ENCODE results near the gene EHMT1. TPM values are rescaled to one million over a fixed set of nuclear protein-coding genes. Genes with fewer than 3 reads are reported as not detected.

The EHMT1 gene
- 112 and 121 TPM in 2 replicates for total RNA-seq (2021)
- long read RNA-seq, full-length matches to known transcripts = 22 of 176 reads
- long read RNA-seq, partial matches to known transcripts = 78 of 176 reads
- long read RNA-seq, other reads (novel, unspliced or antisense) = 76 of 176 reads

DNA sequence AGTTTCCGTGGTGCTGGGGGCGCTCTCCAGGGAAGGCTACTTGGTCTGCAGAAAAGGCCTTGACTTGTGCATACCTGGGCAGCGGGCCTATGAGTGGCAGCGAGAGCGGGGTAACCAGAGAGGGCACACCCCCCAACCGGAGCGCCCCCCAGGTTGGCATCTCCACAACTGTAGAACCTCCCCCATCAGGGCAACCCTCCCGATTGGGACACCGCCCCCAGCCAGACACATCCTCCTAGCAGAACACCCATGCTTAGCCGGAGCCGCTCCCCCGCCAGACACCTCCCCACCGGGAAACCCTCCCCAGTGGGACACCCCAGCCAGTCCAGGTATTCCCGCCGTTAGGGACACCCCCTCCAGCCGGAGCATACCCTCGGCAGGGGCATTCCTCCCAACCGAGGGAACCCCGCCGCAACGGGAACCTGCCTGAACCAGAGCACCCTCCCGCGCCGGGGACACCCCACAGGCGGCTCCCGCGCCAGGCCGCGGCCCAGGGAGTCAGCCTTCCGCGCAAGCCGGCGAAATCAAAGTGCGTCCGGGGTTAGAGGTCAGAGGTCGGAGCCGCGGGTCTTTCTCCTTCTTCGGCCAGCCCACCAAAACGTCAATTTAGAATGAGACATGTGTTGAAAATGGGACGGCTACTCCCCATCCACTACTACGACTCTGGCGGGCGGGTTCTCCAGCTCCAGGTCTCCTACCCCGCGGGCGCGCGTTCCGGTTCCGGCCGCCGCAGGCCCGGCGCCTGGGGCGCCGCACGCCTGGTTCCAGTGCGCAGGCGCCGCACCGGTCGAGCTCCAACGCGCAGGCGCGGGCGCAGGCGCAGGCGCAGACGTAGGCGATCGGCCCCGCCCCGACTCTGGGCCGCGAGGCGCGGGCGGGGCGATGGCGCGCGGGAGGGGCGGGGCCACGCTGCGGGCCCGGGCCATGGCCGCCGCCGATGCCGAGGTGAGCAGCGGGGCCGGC, at the start of gene EHMT1:
Gene EHMT1, plus strand, starts transcription at position 901 of the 963 bp plus-strand sequence. Its CDS starts 24 bp downstream, at position 925.
- Histone ChIP-seq H3K27me3 (ENCODE audit: insufficient read depth, low read length) (no peaks in the 10 kb centered on the region), H3K14ac (ENCODE audit: insufficient read depth, low read length) (peak within 1 kb of the TSS; percentile 55), H3K23me2 (ENCODE audit: insufficient read length, low read depth, low read length, poor library complexity, severe bottlenecking) (peaks cover 5% of the 10 kb centered on the region), H2AK5ac (ENCODE audit: insufficient read length, low read length) (no peak within 1 kb of the TSS), H3K79me1 (ENCODE audit: insufficient read depth, low read depth, low read length, poor library complexity, severe bottlenecking) (no peaks in the 10 kb centered on the region), H2BK12ac (ENCODE audit: insufficient read length, low read depth, low read length) (no peak within 1 kb of the TSS), H3K4ac (ENCODE audit: low read depth, low read length) (no peak within 1 kb of the TSS; the same call in 1 of the 2 replicates), H3K4me1 (ENCODE audit: insufficient read depth, low read length) (no peaks in the 10 kb centered on the region; the same call in 1 of the 2 replicates), H3K23ac (ENCODE audit: insufficient read length, low read depth, low read length) (no peak within 1 kb of the TSS), H4K20me1 (ENCODE audit: control insufficient read depth, insufficient read depth, insufficient read length) (no peaks in the 10 kb centered on the region), H2BK5ac (ENCODE audit: insufficient read length, low read length) (peak within 1 kb of the TSS; percentile 27), H3K9ac (ENCODE audit: extremely low read depth, insufficient read length, low read length) (peak within 1 kb of the TSS; percentile 91), H2BK15ac (ENCODE audit: low read depth, low read length) (no peak within 1 kb of the TSS), H2BK20ac (ENCODE audit: low read depth, low read length, poor library complexity, severe bottlenecking) (no peak within 1 kb of the TSS), H3T11ph (ENCODE audit: low read length) (no peak within 1 kb of the TSS), H3K56ac (ENCODE audit: insufficient read length, low read depth, low read length) (no peak within 1 kb of the TSS), H2BK120ac (ENCODE audit: low read depth, low read length, poor library complexity, severe bottlenecking) (no peak within 1 kb of the TSS), H2AFZ (ENCODE audit: low read length) (no peak within 1 kb of the TSS), H3K79me2 (ENCODE audit: insufficient read depth, low read length) (peaks cover 30% of the 10 kb centered on the region; the same call in 1 of the 2 replicates), H3K27ac (ENCODE audit: insufficient read length, low read depth, low read length) (no peak within 1 kb of the TSS), H3K4me2 (ENCODE audit: insufficient read depth, insufficient read length, low read length) (peak within 1 kb of the TSS; percentile 92), H4K91ac (ENCODE audit: insufficient read length, low read depth, low read length) (no peak within 1 kb of the TSS), H4K8ac (replicated peaks; ENCODE audit: insufficient read length, low read depth, low read length) (no peak within 1 kb of the TSS), H3K9me3 (ENCODE audit: control insufficient read depth, low read depth, low read length) (no peaks in the 10 kb centered on the region), H4K5ac (ENCODE audit: insufficient read length, low read depth, low read length) (no peak within 1 kb of the TSS), H3K18ac (ENCODE audit: insufficient read length, low read depth, low read length) (peak within 1 kb of the TSS; percentile 80)
- TF ChIP-seq, protein P1, sequence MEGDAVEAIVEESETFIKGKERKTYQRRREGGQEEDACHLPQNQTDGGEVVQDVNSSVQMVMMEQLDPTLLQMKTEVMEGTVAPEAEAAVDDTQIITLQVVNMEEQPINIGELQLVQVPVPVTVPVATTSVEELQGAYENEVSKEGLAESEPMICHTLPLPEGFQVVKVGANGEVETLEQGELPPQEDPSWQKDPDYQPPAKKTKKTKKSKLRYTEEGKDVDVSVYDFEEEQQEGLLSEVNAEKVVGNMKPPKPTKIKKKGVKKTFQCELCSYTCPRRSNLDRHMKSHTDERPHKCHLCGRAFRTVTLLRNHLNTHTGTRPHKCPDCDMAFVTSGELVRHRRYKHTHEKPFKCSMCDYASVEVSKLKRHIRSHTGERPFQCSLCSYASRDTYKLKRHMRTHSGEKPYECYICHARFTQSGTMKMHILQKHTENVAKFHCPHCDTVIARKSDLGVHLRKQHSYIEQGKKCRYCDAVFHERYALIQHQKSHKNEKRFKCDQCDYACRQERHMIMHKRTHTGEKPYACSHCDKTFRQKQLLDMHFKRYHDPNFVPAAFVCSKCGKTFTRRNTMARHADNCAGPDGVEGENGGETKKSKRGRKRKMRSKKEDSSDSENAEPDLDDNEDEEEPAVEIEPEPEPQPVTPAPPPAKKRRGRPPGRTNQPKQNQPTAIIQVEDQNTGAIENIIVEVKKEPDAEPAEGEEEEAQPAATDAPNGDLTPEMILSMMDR (conservative IDR thresholded peaks at IDR 0.05) = no peak
- no CpG with 5 or more reads among the region's 94 CpGs for WGBS (ENCODE audit: extremely low coverage, insufficient read length, low lambda C conversion rate)
- Mint-ChIP-seq H3K27ac (peak within 1 kb of the TSS; percentile 91 to 98 (median 94)), H3K4me1 (peaks cover 25 to 31% of the 10 kb centered on the region in 2 experiments), H3K4me3 (peak within 1 kb of the TSS; percentile 90 to 95), H3K27me3 (ENCODE audit: low read depth) (no peaks in the 10 kb centered on the region), H3K36me3 (ENCODE audit: insufficient read depth in 1 of 3, low read depth in 3 of 3) (peaks cover 13 to 31% (median 25%) of the 10 kb centered on the region in 3 experiments; a peak in 6 of 7 replicates), H3K9me3 (no peaks in the 10 kb centered on the region)
- peak; percentile 83 for DNase-seq

All from H9 (cell line).